Heart left ventricle (tissue), 13 donors: ENCODE data around the gene AGPAT3.

Experiments used
- POLR2A ChIP-seq, 2 donors: fragments of 450-650 bp; IDR thresholded peaks; one replicate each; pipeline ENCODE4 v1.6.1; 2017; ENCODE audit warnings: antibody characterized with exemption in 2 of 2, mild to moderate bottlenecking in 2 of 2, moderate library complexity in 2 of 2
- TF ChIP-seq, protein P1 (sequence below), 12 donors: fragments of 200-600 bp; sonication (generic) in 4 of 12; IDR thresholded peaks; one replicate each; pipeline versions ENCODE4 v1.5.0 to v1.8.0; 2018 to 2022; ENCODE audit warnings: antibody characterized with exemption in 12 of 12, mild to moderate bottlenecking in 5 of 12
- donor health status: ischemic (EF 13 %, LVEDD 7.1; RV severe dilation, severe dysfunction).
- donor health status: DM: no; HTN: yes; CAD: no.
- donor health status: DM: no; HTN: no; CAD: no.
- donor health status: ischemic (EF 25% LVEDD 6.9; RV normal size, moderate dysfunction).
- donor health status: ischemic (EF 25% LVEDD 5.7; RV mildly dilated, moderate dysfunction).
- donor health status: ischemic (EF 35%, LVEDD 5.7; RV mildly dilated, moderate dysfunction).
- donor health status: nonischemic (EF 11% LVEDD 7.7; RV severe dilation, severe dysfunction).
- donor health status: DM: yes; HTN: yes; CAD: no.
- donor health status: PGD.
- donor health status: ischemic (EF 29% LVEDD 5.4; RV normal size, mild dysfunction).
- donor health status: nonischemic (EF 23%, LVEDD 6.1; RV moderate dilation, normal function).

DNA sequence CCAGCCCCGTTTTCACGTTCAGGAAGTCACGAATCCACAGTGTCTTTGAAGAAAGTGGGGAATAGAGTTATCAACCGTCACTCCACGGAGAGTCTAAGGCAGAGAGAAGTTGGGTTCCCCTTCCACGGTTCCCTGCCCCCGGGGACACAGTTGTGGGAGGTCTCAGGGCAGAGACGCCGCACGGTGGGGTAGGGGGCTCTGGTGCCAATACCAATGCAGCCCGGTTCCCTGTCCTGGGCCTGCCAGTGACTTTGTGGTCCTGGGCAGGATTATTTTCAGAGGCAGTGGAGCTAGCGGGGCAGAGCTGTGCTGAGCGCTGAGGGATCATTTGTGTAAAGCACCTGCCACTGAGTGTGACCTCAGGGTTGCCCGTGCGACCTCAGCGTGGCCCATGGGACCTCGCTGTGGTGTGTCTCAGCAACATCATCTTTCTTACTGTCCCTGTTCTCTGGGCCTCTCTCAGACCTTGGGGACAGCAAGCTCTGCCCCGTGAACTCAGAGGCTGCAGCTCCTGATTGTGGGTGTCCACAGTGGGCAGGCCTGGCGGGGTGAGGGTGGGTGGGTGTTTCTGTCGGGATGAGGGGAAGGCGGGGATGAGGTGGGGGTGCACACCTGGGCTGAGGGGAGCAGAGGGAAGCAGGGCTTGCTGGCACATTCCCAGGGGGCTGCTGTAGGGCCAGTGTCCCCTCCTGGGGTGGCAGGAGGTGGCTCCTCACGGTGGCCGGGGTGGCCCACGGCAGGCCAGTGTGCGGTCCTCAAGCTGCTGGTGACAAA, 65.2 kb downstream of the AGPAT3 start:
- TF ChIP-seq, protein P1, sequence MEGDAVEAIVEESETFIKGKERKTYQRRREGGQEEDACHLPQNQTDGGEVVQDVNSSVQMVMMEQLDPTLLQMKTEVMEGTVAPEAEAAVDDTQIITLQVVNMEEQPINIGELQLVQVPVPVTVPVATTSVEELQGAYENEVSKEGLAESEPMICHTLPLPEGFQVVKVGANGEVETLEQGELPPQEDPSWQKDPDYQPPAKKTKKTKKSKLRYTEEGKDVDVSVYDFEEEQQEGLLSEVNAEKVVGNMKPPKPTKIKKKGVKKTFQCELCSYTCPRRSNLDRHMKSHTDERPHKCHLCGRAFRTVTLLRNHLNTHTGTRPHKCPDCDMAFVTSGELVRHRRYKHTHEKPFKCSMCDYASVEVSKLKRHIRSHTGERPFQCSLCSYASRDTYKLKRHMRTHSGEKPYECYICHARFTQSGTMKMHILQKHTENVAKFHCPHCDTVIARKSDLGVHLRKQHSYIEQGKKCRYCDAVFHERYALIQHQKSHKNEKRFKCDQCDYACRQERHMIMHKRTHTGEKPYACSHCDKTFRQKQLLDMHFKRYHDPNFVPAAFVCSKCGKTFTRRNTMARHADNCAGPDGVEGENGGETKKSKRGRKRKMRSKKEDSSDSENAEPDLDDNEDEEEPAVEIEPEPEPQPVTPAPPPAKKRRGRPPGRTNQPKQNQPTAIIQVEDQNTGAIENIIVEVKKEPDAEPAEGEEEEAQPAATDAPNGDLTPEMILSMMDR (IDR thresholded peaks at IDR 0.05), result no peak
- no peak for TF ChIP-seq POLR2A (IDR thresholded peaks at IDR 0.05)
